ENCODE results near the gene B3GNT9. TPM values are rescaled to one million over a fixed set of nuclear protein-coding genes. Genes with fewer than 3 reads are reported as not detected.

B3GNT9 gene
- polyA plus RNA-seq, 2 of the 4 experiments (the other 2 are of a cell fraction) = 6.8 to 9.3 TPM

- ChIA-PET POLR2A (interaction anchor here (0.9 kb wide), 1 partner anchor 10 kb away, joined by 3 read pairs; the partner anchor contains the start of gene NOL3), CTCF (interaction anchor here (0.8 to 1.2 kb wide), 4 partner anchors 11 to 219 kb away, joined by 3 to 5 read pairs (median 4); partner anchors contain the start of gene CES3)
- DNase-seq (ENCODE audit: low read depth in 1 of 2, low spot score in 1 of 2) (peak in 1 of 2 experiments; percentile 57), ATAC-seq (no peak), FAIRE-seq (no peak)
- H3K9me3 ChIP-seq = no peaks in the 10 kb centered on the region
- peaks cover 30% of the 10 kb centered on the region for H3K4me1 ChIP-seq
- H3K4me2 ChIP-seq = no peak overlapping the region
- no peak overlapping the region for H3K4me3 ChIP-seq
- no peak overlapping the region for H3K27ac ChIP-seq
- peak in 1 of 2 experiments; percentile 58; a peak in 3 of 5 replicates for TF ChIP-seq RAD21 (conservative IDR thresholded peaks at IDR 0.05 in 1 of 2, IDR thresholded peaks at IDR 0.05 in 1 of 2)
- TF ChIP-seq CTCF (IDR thresholded peaks at IDR 0.05) = peak; percentile 30; the same call in 2 of the 3 replicates
- no peak for TF ChIP-seq RCOR1 (IDR thresholded peaks at IDR 0.05; ENCODE audit: low read depth, low read length)
- WGBS (ENCODE audit: missing lambda C conversion rate) = 71% methylated on average over 6 of the region's 13 CpGs
These were observed 28.8 kb upstream of the B3GNT9 start for GRCh38 chr16:67179421-67180080.

GRCh38 chr16:67177743-67178699, 27.2 kb upstream of the B3GNT9 start:
- DNase-seq (ENCODE audit: low read depth in 1 of 2, low spot score in 1 of 2) (peak; percentile 57 to 76), ATAC-seq (peak; percentile 41 to 65), FAIRE-seq (no peak)
- ChIA-PET POLR2A (interaction anchor here (0.8 kb wide), 1 partner anchor 17 kb away, joined by 3 read pairs; no protein-coding TSS in a partner anchor), CTCF (interaction anchor here (1.2 to 20.5 kb wide), 8 partner anchors 8 to 200 kb away, joined by 3 to 314 read pairs (median 6); partner anchors contain the start of genes B3GNT9, EXOC3L1, FBXL8 and MATCAP1)
- H3K9me3 ChIP-seq = no peaks in the 10 kb centered on the region
- peak overlapping the region; percentile 87 for H3K4me2 ChIP-seq
- peaks cover 36% of the 10 kb centered on the region for H3K4me1 ChIP-seq
- TF ChIP-seq PBX3 (IDR thresholded peaks at IDR 0.05) (peak; percentile 70; the same call in 1 of the 2 replicates), RAD21 (conservative IDR thresholded peaks at IDR 0.05 in 1 of 2, IDR thresholded peaks at IDR 0.05 in 1 of 2) (no peak), FOSL2 (IDR thresholded peaks at IDR 0.05) (no peak), FOSL2 (CRISPR knock-in tag; IDR thresholded peaks at IDR 0.05) (no peak), JUN (IDR thresholded peaks at IDR 0.05) (peak in 1 of 2 experiments; percentile 50; a peak in 1 of 5 replicates), PHF8 (IDR thresholded peaks at IDR 0.05; ENCODE audit: borderline replicate concordance, low read depth) (no peak), CEBPB (IDR thresholded peaks at IDR 0.05) (no peak), MAFK (IDR thresholded peaks at IDR 0.05; ENCODE audit: partially characterized antibody) (no peak), GATA3 (IDR thresholded peaks at IDR 0.05; ENCODE audit: borderline replicate concordance) (no peak), MAX (IDR thresholded peaks at IDR 0.05) (peak; percentile 56)
- WGBS (ENCODE audit: missing lambda C conversion rate) = 35% methylated on average over 11 of the region's 73 CpGs
- peak overlapping the region; percentile 46 for H3K4me3 ChIP-seq
- peak overlapping the region; percentile 57 to 77; a peak in 5 of 6 replicates for H3K27ac ChIP-seq

DNA sequence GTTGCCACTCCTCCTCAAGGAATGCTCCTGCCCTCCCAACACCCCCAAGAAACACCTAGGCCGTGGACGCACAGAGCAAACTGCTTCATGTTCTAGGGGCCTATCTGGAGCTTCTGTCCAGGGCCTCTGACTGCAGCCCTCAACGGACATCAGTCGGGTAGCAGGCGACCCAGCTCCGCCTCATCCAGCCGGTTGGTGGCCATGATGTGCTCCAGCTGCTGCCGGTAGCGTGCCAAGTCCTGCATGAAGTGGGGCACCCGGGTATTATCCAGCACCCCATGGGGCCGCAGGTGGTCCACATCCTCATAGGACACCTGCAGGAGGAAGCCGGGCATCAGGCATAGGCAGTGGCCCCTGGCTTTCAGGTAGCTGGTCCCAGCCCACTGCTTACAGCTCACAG, 25.9 kb upstream of the B3GNT9 start:
- ChIA-PET CTCF (interaction anchor here (1.0 to 20.5 kb wide), 12 partner anchors 9 to 224 kb away, joined by 3 to 314 read pairs (median 6); partner anchors contain the start of genes B3GNT9, EXOC3L1, FBXL8 and MATCAP1), POLR2A (no interaction called here)
- H3K9me3 ChIP-seq = no peaks in the 10 kb centered on the region
- WGBS (ENCODE audit: missing lambda C conversion rate) = 91% methylated on average over 9 of the region's 12 CpGs
- no peak for FAIRE-seq
- H3K27ac ChIP-seq = no peak overlapping the region
- no peak overlapping the region for H3K4me2 ChIP-seq
- DNase-seq (ENCODE audit: low read depth in 1 of 2, low spot score in 1 of 2) = no peak
- peaks cover 33% of the 10 kb centered on the region for H3K4me1 ChIP-seq
- no peak overlapping the region for H3K4me3 ChIP-seq
- no peak for ATAC-seq
- no peak for TF ChIP-seq NPAS2 (CRISPR knock-in tag; IDR thresholded peaks at IDR 0.05; ENCODE audit: borderline replicate concordance)
- no peak for TF ChIP-seq CHD4 (IDR thresholded peaks at IDR 0.05; ENCODE audit: borderline replicate concordance)
- no peak for TF ChIP-seq KDM1A (IDR thresholded peaks at IDR 0.05; ENCODE audit: low read depth)
- no peak for TF ChIP-seq ZNF302 (CRISPR knock-in tag; IDR thresholded peaks at IDR 0.05)
- no peak for TF ChIP-seq CBX2 (IDR thresholded peaks at IDR 0.05; ENCODE audit: borderline replicate concordance, low read depth)
- no peak for TF ChIP-seq CTCF (IDR thresholded peaks at IDR 0.05)
- TF ChIP-seq RCOR1 (IDR thresholded peaks at IDR 0.05; ENCODE audit: low read depth, low read length) = no peak
- no peak for TF ChIP-seq HDAC2 (IDR thresholded peaks at IDR 0.05)
- TF ChIP-seq, protein P1, sequence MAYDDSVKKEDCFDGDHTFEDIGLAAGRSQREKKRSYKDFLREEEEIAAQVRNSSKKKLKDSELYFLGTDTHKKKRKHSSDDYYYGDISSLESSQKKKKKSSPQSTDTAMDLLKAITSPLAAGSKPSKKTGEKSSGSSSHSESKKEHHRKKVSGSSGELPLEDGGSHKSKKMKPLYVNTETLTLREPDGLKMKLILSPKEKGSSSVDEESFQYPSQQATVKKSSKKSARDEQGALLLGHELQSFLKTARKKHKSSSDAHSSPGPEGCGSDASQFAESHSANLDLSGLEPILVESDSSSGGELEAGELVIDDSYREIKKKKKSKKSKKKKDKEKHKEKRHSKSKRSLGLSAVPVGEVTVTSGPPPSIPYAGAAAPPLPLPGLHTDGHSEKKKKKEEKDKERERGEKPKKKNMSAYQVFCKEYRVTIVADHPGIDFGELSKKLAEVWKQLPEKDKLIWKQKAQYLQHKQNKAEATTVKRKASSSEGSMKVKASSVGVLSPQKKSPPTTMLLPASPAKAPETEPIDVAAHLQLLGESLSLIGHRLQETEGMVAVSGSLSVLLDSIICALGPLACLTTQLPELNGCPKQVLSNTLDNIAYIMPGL (CRISPR knock-in tag; IDR thresholded peaks at IDR 0.05; ENCODE audit: borderline replicate concordance) = no peak
- TF ChIP-seq TP53 (CRISPR knock-in tag; IDR thresholded peaks at IDR 0.05) = no peak
- TF ChIP-seq TFCP2L1 (CRISPR knock-in tag; IDR thresholded peaks at IDR 0.05) = no peak
- no peak for TF ChIP-seq RFX5 (IDR thresholded peaks at IDR 0.05)
- no peak for TF ChIP-seq EP300 (IDR thresholded peaks at IDR 0.05)
